ENCODE results near the gene CRYBA4.

DNA sequence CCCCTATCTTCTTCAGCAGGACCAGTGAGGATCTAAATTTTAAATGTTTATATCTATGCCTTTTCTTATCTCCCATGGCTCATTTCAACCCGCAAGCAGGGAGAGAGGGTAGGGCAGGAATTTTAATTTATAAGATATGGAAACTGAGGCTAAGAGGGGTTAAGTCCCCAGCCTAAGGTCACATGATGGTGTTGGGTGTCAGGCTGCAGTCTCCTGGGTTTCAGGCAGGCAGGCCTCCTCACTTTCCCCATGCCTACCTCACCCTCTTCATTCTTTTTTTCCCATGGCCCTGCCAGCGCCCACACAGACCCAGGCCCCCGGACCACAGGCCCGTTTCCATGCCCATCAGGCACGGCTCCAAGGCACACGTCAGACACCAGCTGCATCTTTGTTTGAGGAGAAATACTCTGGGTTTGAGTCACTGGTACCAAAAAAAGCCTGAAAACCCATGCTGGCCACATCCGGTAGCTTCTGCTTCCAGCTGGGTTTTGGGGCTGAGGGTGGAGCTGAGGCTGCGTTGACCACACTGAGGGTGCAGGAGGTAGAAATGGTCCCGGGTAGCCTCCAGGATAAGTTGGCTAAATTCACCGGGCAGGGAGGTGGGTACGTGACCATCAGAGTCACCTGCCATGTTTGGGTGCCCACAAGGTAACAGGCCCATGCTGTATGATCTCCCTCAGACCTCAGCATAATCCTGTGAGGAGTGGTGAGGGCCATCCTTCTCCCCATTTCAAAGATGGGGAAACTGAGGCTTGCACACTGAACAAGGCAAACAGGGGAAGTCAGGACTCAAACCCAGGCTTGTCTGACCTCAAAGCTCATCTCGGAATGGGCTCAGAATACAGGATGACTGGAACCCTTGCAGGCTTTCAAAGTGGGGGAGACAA, 11.4 kb upstream of the CRYBA4 start:
- TF ChIP-seq ZNF274 (IDR thresholded peaks at IDR 0.05; ENCODE audit: low read depth, low read length) (no peak), YY1 (IDR thresholded peaks at IDR 0.05; ENCODE audit: insufficient read depth, insufficient read length) (no peak), SUZ12 (IDR thresholded peaks at IDR 0.05; ENCODE audit: extremely low read depth, insufficient read depth, insufficient read length) (no peak)

All from NT2/D1 (cell line).